K562 (cell line): ENCODE data around the gene DDOST.

Experiments
- CHD4 ChIP-seq: fragments of 200-600 bp; sonication (generic); IDR thresholded peaks from 3 replicates; pipeline ENCODE4 v1.6.1; 2012; ENCODE audit warnings: low read depth, mild to moderate bottlenecking, mixed read lengths, low read length, inconsistent platforms; ENCODE audit not compliant: insufficient read depth, insufficient replicate concordance, poor library complexity, severe bottlenecking
- CTCF ChIP-seq, 3 experiments: IDR thresholded peaks in 2 of 3; conservative IDR thresholded peaks in 1 of 3; 2 replicates each; pipeline ENCODE4 v1.5.1; 2011 to 2012; ENCODE audit warnings: low read length in 3 of 3, mild to moderate bottlenecking in 3 of 3, control low read depth in 2 of 3, improper control_type of control experiment in 1 of 3, inconsistent platforms in 1 of 3, low read depth in 1 of 3, mixed read lengths in 1 of 3, moderate library complexity in 1 of 3; ENCODE audit not compliant: insufficient read depth in 2 of 3
- EZH2 ChIP-seq: IDR thresholded peaks from 2 replicates; pipeline ENCODE4 v1.6.1; 2012; ENCODE audit warnings: low read depth, mild to moderate bottlenecking, inconsistent platforms, low read length, borderline replicate concordance
- REST ChIP-seq, 2 experiments: fragments of 450-650 bp; formaldehyde crosslinking in 1 of 2; IDR thresholded peaks; 2 replicates each; pipeline versions ENCODE4 v1.4.0 to v1.6.1; 2014 to 2020; ENCODE audit warnings: mild to moderate bottlenecking in 2 of 2, borderline replicate concordance in 1 of 2, low read depth in 1 of 2

GRCh38 chr1:20699558-20699957 is 38.4 kb upstream of the DDOST start:
- no peak for TF ChIP-seq CTCF (IDR thresholded peaks at IDR 0.05 in 2 of 3, conservative IDR thresholded peaks at IDR 0.05 in 1 of 3; ENCODE audit: insufficient read depth in 2 of 3, low read depth in 1 of 3, low read length in 3 of 3)
- TF ChIP-seq EZH2 = no peak
- no peak for TF ChIP-seq CHD4
- no peak for TF ChIP-seq REST (IDR thresholded peaks at IDR 0.05; ENCODE audit: borderline replicate concordance)
- no peak for TF ChIP-seq REST (CRISPR knock-in tag; IDR thresholded peaks at IDR 0.05; ENCODE audit: low read depth)
